CD8-positive, alpha-beta memory T cell (primary cell): ENCODE results near the gene ZBTB17. TPM values are rescaled to one million over a fixed set of nuclear protein-coding genes. Genes with fewer than 3 reads are reported as not detected.

Source experiments
- CTCF ChIA-PET: fragments of 350-600 bp; sonication (Branson Sonifier 250); formaldehyde crosslinking; loops from one replicate; lab custom pipeline; 2021; ENCODE audit warnings: antibody characterized with exemption; lab: Charles Lee
- POLR2A ChIA-PET: fragments of 350-600 bp; sonication (Branson Sonifier 250); formaldehyde crosslinking; loops from one replicate; lab custom pipeline; 2021; ENCODE audit warnings: antibody characterized with exemption; lab: Charles Lee
- DNase-seq, 5 donors: peaks; one replicate each; pipeline versions ENCODE4 v3.0.0 to v3.0.0-alpha.2; 2020 to 2022; ENCODE audit warnings: mixed read lengths in 1 of 5
- H3K27ac ChIP-seq: one replicate; pipeline ENCODE4 v1.7.0; 2013; ENCODE audit warnings: low read depth, mild to moderate bottlenecking, low read length, moderate library complexity
- H3K27me3 ChIP-seq: 2 replicates; pipeline ENCODE4 v1.7.0; 2013; ENCODE audit warnings: low read length, mild to moderate bottlenecking; ENCODE audit not compliant: insufficient read depth, poor library complexity, severe bottlenecking
- H3K36me3 ChIP-seq: 2 replicates; pipeline ENCODE4 v1.7.0; 2013; ENCODE audit warnings: mild to moderate bottlenecking, low read length, moderate library complexity; ENCODE audit not compliant: insufficient read depth
- H3K4me1 ChIP-seq: 2 replicates; pipeline ENCODE4 v1.7.0; 2013; ENCODE audit warnings: mild to moderate bottlenecking, low read length, moderate library complexity; ENCODE audit not compliant: insufficient read depth
- H3K4me3 ChIP-seq: 2 replicates; pipeline ENCODE4 v1.7.0; 2013; ENCODE audit warnings: mild to moderate bottlenecking, low read length
- H3K9me3 ChIP-seq: 2 replicates; pipeline ENCODE4 v1.7.0; 2013; ENCODE audit warnings: mild to moderate bottlenecking, low read length
- H3K27ac Mint-ChIP-seq, 8 donors: one replicate each; pipeline ENCODE4 v1.8.0; 2020 to 2021; ENCODE audit warnings: mixed read lengths in 8 of 8, mild to moderate bottlenecking in 6 of 8, inconsistent platforms in 3 of 8, moderate library complexity in 3 of 8
- H3K27me3 Mint-ChIP-seq, 2 donors: one replicate each; pipeline ENCODE4 v1.8.0; 2020 to 2021; ENCODE audit warnings: mixed read lengths in 2 of 2, mild to moderate bottlenecking in 1 of 2, moderate library complexity in 1 of 2
- H3K36me3 Mint-ChIP-seq, 3 donors: one replicate each; pipeline ENCODE4 v1.8.0; 2020 to 2021; ENCODE audit warnings: mixed read lengths in 3 of 3, inconsistent platforms in 1 of 3, mild to moderate bottlenecking in 1 of 3
- H3K4me1 Mint-ChIP-seq, 3 donors: one replicate each; pipeline ENCODE4 v1.8.0; 2020 to 2021; ENCODE audit warnings: mixed read lengths in 3 of 3, inconsistent platforms in 1 of 3, mild to moderate bottlenecking in 1 of 3
- H3K4me3 Mint-ChIP-seq, 7 donors: one replicate each; pipeline ENCODE4 v1.8.0; 2020 to 2021; ENCODE audit warnings: mixed read lengths in 7 of 7, mild to moderate bottlenecking in 6 of 7, moderate library complexity in 4 of 7, inconsistent platforms in 2 of 7
- H3K9me3 Mint-ChIP-seq, 5 donors: one replicate each; pipeline ENCODE4 v1.8.0; 2020 to 2022; ENCODE audit warnings: mixed read lengths in 5 of 5, mild to moderate bottlenecking in 3 of 5, moderate library complexity in 2 of 5, inconsistent platforms in 1 of 5
- polyA plus RNA-seq: library from polyadenylated mRNA; unstranded; fragments of 300-500 nt; fragmentation: Illumina TruSeq; gene quantifications from one replicate; pipeline ENCODE4 v1.2.3, GENCODE V29; 2021
- total RNA-seq, 2 experiments: library from RNA; stranded (reverse); gene quantifications; one replicate each; pipeline ENCODE4 v1.2.3, GENCODE V29; 2021

Gene ZBTB17
- total and polyA plus RNA-seq, 3 experiments from 2014 or later = 24.7 to 51.5 (median 49.9) TPM

- DNase-seq = peak in 4 of 5 donors; percentile 35 to 85 (median 64)
- Mint-ChIP-seq H3K27ac (peak overlapping the region; percentile 92 to 99 (median 97)), H3K4me3 (peak overlapping the region in 6 of 7 donors; percentile 9 to 80 (median 64)), H3K9me3 (no peaks in the 10 kb centered on the region), H3K4me1 (peaks cover 61 to 86% (median 74%) of the 10 kb centered on the region in 3 donors), H3K27me3 (peaks cover 0 to 2% of the 10 kb centered on the region in 2 donors), H3K36me3 (peaks cover 0 to 36% (median 4%) of the 10 kb centered on the region in 3 donors)
- Histone ChIP-seq H3K36me3 (peaks cover 7% of the 10 kb centered on the region), H3K27ac (peak overlapping the region; percentile 87), H3K9me3 (no peaks in the 10 kb centered on the region), H3K4me1 (peaks cover 52% of the 10 kb centered on the region), H3K4me3 (no peak overlapping the region), H3K27me3 (no peaks in the 10 kb centered on the region)
- POLR2A ChIA-PET = interaction anchor here (1.5 kb wide), 1 partner anchor 25 kb away, joined by 4 read pairs; the partner anchor contains the start of gene ZBTB17
- CTCF ChIA-PET = interaction anchor here (1.2 to 2.6 kb wide), 3 partner anchors 24 to 155 kb away, joined by 3 to 5 read pairs (median 5); no protein-coding TSS in a partner anchor
Observed at GRCh38 chr1:15950763-15951295, 25.1 kb downstream of the ZBTB17 start.

GRCh38 chr1:15950302-15950701, 25.6 kb downstream of the ZBTB17 start:
- peak overlapping the region; percentile 38 for H3K4me3 ChIP-seq
- ChIA-PET CTCF (interaction anchor here (1.2 to 2.6 kb wide), 2 partner anchors 24 to 155 kb away, joined by 3 to 5 read pairs; no protein-coding TSS in a partner anchor), POLR2A (interaction anchor here (0.6 to 1.7 kb wide), 3 partner anchors 26 to 127 kb away, joined by 4 to 5 read pairs (median 4); partner anchors contain the start of gene ZBTB17)
- H3K4me1 Mint-ChIP-seq = peaks cover 61 to 81% (median 71%) of the 10 kb centered on the region in 3 donors
- H3K27me3 Mint-ChIP-seq = peaks cover 0 to 2% of the 10 kb centered on the region in 2 donors
- peak in 1 of 5 donors; percentile 23 for DNase-seq
- no peaks in the 10 kb centered on the region for H3K9me3 ChIP-seq
- H3K4me1 ChIP-seq = peaks cover 50% of the 10 kb centered on the region
- peak overlapping the region; percentile 87 for H3K27ac ChIP-seq
- peaks cover 0 to 39% (median 4%) of the 10 kb centered on the region in 3 donors for H3K36me3 Mint-ChIP-seq
- peaks cover 7% of the 10 kb centered on the region for H3K36me3 ChIP-seq
- H3K27ac Mint-ChIP-seq = peak overlapping the region; percentile 92 to 99 (median 97)
- no peaks in the 10 kb centered on the region for H3K9me3 Mint-ChIP-seq
- no peaks in the 10 kb centered on the region for H3K27me3 ChIP-seq
- H3K4me3 Mint-ChIP-seq = peak overlapping the region in 6 of 7 donors; percentile 74 to 88 (median 80)

GRCh38 chr1:15949453-15950245, 26.3 kb downstream of the ZBTB17 start:
- Histone ChIP-seq H3K36me3 (peaks cover 7% of the 10 kb centered on the region), H3K27ac (peak overlapping the region; percentile 87), H3K27me3 (no peaks in the 10 kb centered on the region), H3K9me3 (no peaks in the 10 kb centered on the region), H3K4me1 (peaks cover 50% of the 10 kb centered on the region), H3K4me3 (peak overlapping the region; percentile 38)
- H3K27me3 Mint-ChIP-seq = peaks cover 0 to 2% of the 10 kb centered on the region in 2 donors
- H3K36me3 Mint-ChIP-seq = peaks cover 0 to 44% (median 4%) of the 10 kb centered on the region in 3 donors
- peak overlapping the region; percentile 92 to 99 (median 97) for H3K27ac Mint-ChIP-seq
- DNase-seq = peak; percentile 54 to 97 (median 95)
- ChIA-PET POLR2A (interaction anchor here (0.6 to 1.7 kb wide), 3 partner anchors 27 to 126 kb away, joined by 4 to 8 read pairs (median 5); partner anchors contain the start of gene SPEN), CTCF (interaction anchor here (0.6 to 2.6 kb wide), 4 partner anchors 25 to 686 kb away, joined by 3 to 5 read pairs (median 4); no protein-coding TSS in a partner anchor)
- H3K4me3 Mint-ChIP-seq = peak overlapping the region; percentile 66 to 88 (median 80)
- H3K9me3 Mint-ChIP-seq = no peaks in the 10 kb centered on the region
- H3K4me1 Mint-ChIP-seq = peaks cover 58 to 78% (median 69%) of the 10 kb centered on the region in 3 donors

GRCh38 chr1:15948595-15949452, 27.1 kb downstream of the ZBTB17 start:
- POLR2A ChIA-PET = interaction anchor here (1.5 to 1.7 kb wide), 2 partner anchors 28 to 101 kb away, joined by 5 to 8 read pairs; partner anchors contain the start of gene SPEN
- H3K36me3 ChIP-seq = peaks cover 7% of the 10 kb centered on the region

GRCh38 chr1:15948091-15948591, 27.8 kb downstream of the ZBTB17 start:
- peaks cover 52 to 65% (median 59%) of the 10 kb centered on the region in 3 donors for H3K4me1 Mint-ChIP-seq
- H3K36me3 Mint-ChIP-seq = peaks cover 0 to 49% (median 4%) of the 10 kb centered on the region in 3 donors
- Histone ChIP-seq H3K27me3 (no peaks in the 10 kb centered on the region), H3K36me3 (peaks cover 9% of the 10 kb centered on the region), H3K9me3 (no peaks in the 10 kb centered on the region), H3K4me1 (peaks cover 35% of the 10 kb centered on the region), H3K27ac (peak overlapping the region; percentile 87), H3K4me3 (no peak overlapping the region)
- peak overlapping the region; percentile 22 to 76 (median 45) for H3K4me3 Mint-ChIP-seq
- ChIA-PET POLR2A (no interaction called here), CTCF (no interaction called here)
- H3K27me3 Mint-ChIP-seq = peaks cover 0 to 2% of the 10 kb centered on the region in 2 donors
- no peaks in the 10 kb centered on the region for H3K9me3 Mint-ChIP-seq
- no peak for DNase-seq
- H3K27ac Mint-ChIP-seq = peak overlapping the region; percentile 92 to 99 (median 97)

More at GRCh38 chr1:15948595-15949452, 27.1 kb downstream of the ZBTB17 start:
- Histone ChIP-seq H3K4me3 (peak overlapping the region; percentile 38), H3K9me3 (no peaks in the 10 kb centered on the region), H3K4me1 (peaks cover 42% of the 10 kb centered on the region), H3K27ac (peak overlapping the region; percentile 87), H3K27me3 (no peaks in the 10 kb centered on the region)
- Mint-ChIP-seq H3K36me3 (peaks cover 0 to 47% (median 4%) of the 10 kb centered on the region in 3 donors), H3K4me3 (peak overlapping the region; percentile 66 to 88 (median 80)), H3K27me3 (peaks cover 0 to 2% of the 10 kb centered on the region in 2 donors), H3K27ac (peak overlapping the region; percentile 92 to 99 (median 97)), H3K9me3 (no peaks in the 10 kb centered on the region), H3K4me1 (peaks cover 56 to 71% (median 62%) of the 10 kb centered on the region in 3 donors)
- CTCF ChIA-PET = interaction anchor here (0.6 to 1.4 kb wide), 2 partner anchors 133 to 687 kb away, joined by 4 to 5 read pairs; no protein-coding TSS in a partner anchor
- DNase-seq = no peak

- ChIA-PET CTCF (no interaction called here), POLR2A (no interaction called here)
- Mint-ChIP-seq H3K27me3 (peaks cover 0 to 2% of the 10 kb centered on the region in 2 donors), H3K4me3 (peak overlapping the region in 2 of 7 donors; percentile 20 to 40), H3K9me3 (no peaks in the 10 kb centered on the region), H3K4me1 (peaks cover 49 to 61% (median 54%) of the 10 kb centered on the region in 3 donors), H3K36me3 (peaks cover 0 to 52% (median 4%) of the 10 kb centered on the region in 3 donors), H3K27ac (peak overlapping the region; percentile 92 to 99 (median 96))
- Histone ChIP-seq H3K4me1 (peaks cover 34% of the 10 kb centered on the region), H3K27ac (peak overlapping the region; percentile 1), H3K27me3 (no peaks in the 10 kb centered on the region), H3K9me3 (no peaks in the 10 kb centered on the region), H3K36me3 (peaks cover 13% of the 10 kb centered on the region), H3K4me3 (no peak overlapping the region)
- DNase-seq = no peak
Observed at GRCh38 chr1:15947382-15948090, 28.4 kb downstream of the ZBTB17 start.
